MM.1S (cell line): ENCODE measurements around the gene LTB4R.

Experiments
- DNase-seq: peaks from one replicate; pipeline ENCODE4 v3.0.0-alpha.2; 2015
- H2AFZ ChIP-seq: fragments of 300-600 bp; sonication (generic); 2 replicates; pipeline ENCODE4 v1.6.0; 2016; ENCODE audit warnings: antibody characterized with exemption, low read length
- H3F3A ChIP-seq: fragments of 300-600 bp; sonication (generic); 2 replicates; pipeline ENCODE4 v1.6.1; 2016; ENCODE audit warnings: mild to moderate bottlenecking, antibody characterized with exemption, low read length, moderate library complexity, mixed read lengths; ENCODE audit not compliant: insufficient read depth
- H3K27ac ChIP-seq: fragments of 300-600 bp; sonication (generic); 2 replicates; pipeline ENCODE4 v1.5.1; 2016; ENCODE audit warnings: mild to moderate bottlenecking, low read length
- H3K27me3 ChIP-seq: fragments of 300-600 bp; sonication (generic); replicated peaks from 2 replicates; pipeline ENCODE4 v1.6.0; 2016; ENCODE audit warnings: low read length; ENCODE audit not compliant: insufficient read depth
- H3K36me3 ChIP-seq: fragments of 300-600 bp; sonication (generic); replicated peaks from 2 replicates; pipeline ENCODE4 v1.6.1; 2016; ENCODE audit warnings: mild to moderate bottlenecking, low read length, mixed read lengths; ENCODE audit not compliant: insufficient read depth
- H3K4me1 ChIP-seq: fragments of 300-600 bp; sonication (generic); 2 replicates; pipeline ENCODE4 v1.6.1; 2016; ENCODE audit warnings: low read length, mixed read lengths
- H3K4me2 ChIP-seq: fragments of 300-600 bp; sonication (generic); 2 replicates; pipeline ENCODE4 v1.6.0; 2016; ENCODE audit warnings: low read depth, low read length
- H3K4me3 ChIP-seq: fragments of 300-600 bp; sonication (generic); 2 replicates; pipeline ENCODE4 v1.5.1; 2016; ENCODE audit warnings: low read length, mixed read lengths
- H3K79me2 ChIP-seq: fragments of 300-600 bp; sonication (generic); 2 replicates; pipeline ENCODE4 v1.6.1; 2016; ENCODE audit warnings: mixed run types, low read length, mixed read lengths
- H3K9ac ChIP-seq: fragments of 300-600 bp; sonication (generic); 2 replicates; pipeline ENCODE4 v1.6.1; 2016; ENCODE audit warnings: low read length, mixed read lengths
- H3K9me2 ChIP-seq: fragments of 300-600 bp; sonication (generic); replicated peaks from 2 replicates; pipeline ENCODE4 v1.6.1; 2016; ENCODE audit warnings: mild to moderate bottlenecking, low read length, mixed read lengths; ENCODE audit not compliant: insufficient read depth
- H3K9me3 ChIP-seq: fragments of 300-600 bp; sonication (generic); replicated peaks from 2 replicates; pipeline ENCODE4 v1.6.1; 2016; ENCODE audit warnings: mild to moderate bottlenecking, low read length, mixed read lengths; ENCODE audit not compliant: insufficient read depth
- H4K20me1 ChIP-seq: fragments of 300-600 bp; sonication (generic); 2 replicates; pipeline ENCODE4 v1.6.1; 2016; ENCODE audit warnings: mild to moderate bottlenecking, low read length, moderate library complexity, mixed read lengths; ENCODE audit not compliant: insufficient read depth
- EZH2 ChIP-seq: fragments of 300-600 bp; sonication (generic); optimal IDR thresholded peaks from 2 replicates; pipeline ENCODE3; 2017; ENCODE audit warnings: low read depth, mild to moderate bottlenecking, antibody characterized with exemption, low read length, mixed read lengths
- EZH2phosphoT487 ChIP-seq: fragments of 300-600 bp; sonication (generic); IDR thresholded peaks from 2 replicates; pipeline ENCODE4 v1.6.1; 2018; ENCODE audit warnings: antibody characterized with exemption, low read length
- TF ChIP-seq, protein P1 (sequence below): fragments of 300-600 bp; sonication (generic); IDR thresholded peaks from 2 replicates; pipeline ENCODE4 v1.5.1; 2016; ENCODE audit warnings: antibody characterized with exemption, low read length, mixed read lengths

LTB4R gene

DNA sequence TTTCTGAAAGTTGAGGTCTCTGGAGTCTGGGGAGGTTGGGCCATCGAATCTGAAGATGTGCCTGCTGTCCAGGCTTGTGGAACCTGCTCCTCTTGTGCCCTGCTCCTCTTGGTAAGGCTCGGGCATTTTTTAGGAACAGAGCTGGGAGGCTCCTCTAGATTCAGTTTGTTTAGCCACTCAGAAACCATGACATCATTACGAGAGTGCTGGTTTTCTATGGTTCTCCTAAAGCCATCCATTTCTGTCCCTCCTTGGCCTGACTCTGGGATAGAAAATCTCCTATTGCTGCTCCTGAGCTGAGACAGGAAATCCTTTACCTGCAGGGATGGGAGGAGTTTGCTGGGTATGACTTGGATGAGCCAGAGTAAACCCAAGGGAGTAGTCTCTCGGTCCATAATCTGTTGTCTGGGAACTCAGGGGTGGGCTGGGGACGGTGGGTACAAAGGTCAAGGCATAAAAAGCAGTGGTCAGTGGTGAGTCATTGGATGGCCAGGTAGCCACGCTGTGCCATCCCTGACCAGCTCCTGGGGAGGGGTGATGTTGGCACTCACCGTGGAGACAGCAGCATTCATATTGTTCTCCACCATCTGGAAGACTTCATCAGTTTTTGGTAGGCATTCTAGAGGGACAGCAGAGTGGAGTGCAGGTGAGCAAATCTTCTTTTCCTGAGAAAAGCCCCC is 26.0 kb downstream of the LTB4R start:
- Histone ChIP-seq H3K79me2 (no peaks in the 10 kb centered on the region), H3K9me3 (no peaks in the 10 kb centered on the region), H2AFZ (no peak overlapping the region), H3K36me3 (no peaks in the 10 kb centered on the region), H3K4me1 (0 out of 2 replicates have a peak, but pooled peaks cover 3% of the 10 kb centered on the region), H3K9ac (no peak overlapping the region), H3K9me2 (no peaks in the 10 kb centered on the region), H3F3A (no peaks in the 10 kb centered on the region), H3K27me3 (no peaks in the 10 kb centered on the region), H3K27ac (no peak overlapping the region), H3K4me3 (no peak overlapping the region), H4K20me1 (no peaks in the 10 kb centered on the region), H3K4me2 (no peak overlapping the region)
- no peak for DNase-seq
- TF ChIP-seq EZH2phosphoT487 (no peak), EZH2 (no peak)
- TF ChIP-seq, protein P1, sequence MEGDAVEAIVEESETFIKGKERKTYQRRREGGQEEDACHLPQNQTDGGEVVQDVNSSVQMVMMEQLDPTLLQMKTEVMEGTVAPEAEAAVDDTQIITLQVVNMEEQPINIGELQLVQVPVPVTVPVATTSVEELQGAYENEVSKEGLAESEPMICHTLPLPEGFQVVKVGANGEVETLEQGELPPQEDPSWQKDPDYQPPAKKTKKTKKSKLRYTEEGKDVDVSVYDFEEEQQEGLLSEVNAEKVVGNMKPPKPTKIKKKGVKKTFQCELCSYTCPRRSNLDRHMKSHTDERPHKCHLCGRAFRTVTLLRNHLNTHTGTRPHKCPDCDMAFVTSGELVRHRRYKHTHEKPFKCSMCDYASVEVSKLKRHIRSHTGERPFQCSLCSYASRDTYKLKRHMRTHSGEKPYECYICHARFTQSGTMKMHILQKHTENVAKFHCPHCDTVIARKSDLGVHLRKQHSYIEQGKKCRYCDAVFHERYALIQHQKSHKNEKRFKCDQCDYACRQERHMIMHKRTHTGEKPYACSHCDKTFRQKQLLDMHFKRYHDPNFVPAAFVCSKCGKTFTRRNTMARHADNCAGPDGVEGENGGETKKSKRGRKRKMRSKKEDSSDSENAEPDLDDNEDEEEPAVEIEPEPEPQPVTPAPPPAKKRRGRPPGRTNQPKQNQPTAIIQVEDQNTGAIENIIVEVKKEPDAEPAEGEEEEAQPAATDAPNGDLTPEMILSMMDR = no peak

DNA sequence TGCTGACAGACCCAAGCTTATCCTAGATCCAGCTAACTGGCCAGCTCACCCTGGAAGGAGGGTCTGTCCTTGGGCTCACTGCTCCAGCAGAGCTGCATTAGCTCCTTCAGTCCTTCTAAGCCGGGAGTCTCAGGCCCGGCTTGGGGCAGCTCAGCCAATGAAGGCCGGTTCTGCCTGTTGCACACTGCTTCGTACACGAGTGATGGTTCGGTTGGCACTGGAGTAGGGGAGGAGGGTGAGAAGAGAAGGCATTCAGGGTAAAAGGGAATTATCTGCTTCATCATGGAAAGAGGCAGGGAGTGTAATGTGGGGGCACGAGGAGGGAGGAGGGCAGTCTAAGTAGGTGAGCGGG is 26.5 kb downstream of the LTB4R start:
- 0 out of 2 replicates have a peak, but pooled peaks cover under 1% of the 10 kb centered on the region for H3K4me1 ChIP-seq
- no peak overlapping the region for H2AFZ ChIP-seq
- H3K4me2 ChIP-seq = no peak overlapping the region
- H4K20me1 ChIP-seq = no peaks in the 10 kb centered on the region
- H3K4me3 ChIP-seq = no peak overlapping the region
- no peaks in the 10 kb centered on the region for H3K9me3 ChIP-seq
- no peak overlapping the region for H3K27ac ChIP-seq
- H3F3A ChIP-seq = no peaks in the 10 kb centered on the region
- no peaks in the 10 kb centered on the region for H3K27me3 ChIP-seq
- no peaks in the 10 kb centered on the region for H3K36me3 ChIP-seq
- no peak overlapping the region for H3K9ac ChIP-seq
- no peaks in the 10 kb centered on the region for H3K9me2 ChIP-seq
- TF ChIP-seq, protein P1 = no peak
- TF ChIP-seq EZH2phosphoT487 (no peak), EZH2 (no peak)
- H3K79me2 ChIP-seq = no peaks in the 10 kb centered on the region
- DNase-seq = no peak

DNA sequence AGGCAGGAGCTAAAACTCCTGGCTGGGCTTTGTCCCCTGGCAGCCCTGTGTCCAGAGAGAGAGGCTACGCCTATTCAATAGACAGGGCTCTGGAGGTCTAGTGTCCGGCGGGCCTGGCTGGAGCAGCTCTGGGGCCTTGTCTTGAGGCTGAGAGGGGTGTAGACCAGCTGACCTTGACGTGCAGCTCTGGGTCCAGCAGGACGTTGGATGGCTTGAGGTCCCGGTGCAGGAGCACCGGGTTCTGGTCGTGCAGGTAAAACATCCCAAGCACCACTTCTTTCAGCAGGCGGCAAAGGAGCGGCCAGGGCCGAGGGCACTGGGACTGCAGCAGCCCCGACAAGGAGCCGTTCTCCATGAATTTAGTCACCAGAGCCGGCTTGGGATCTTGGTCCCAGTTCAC is 27.5 kb downstream of the LTB4R start:
- H3K4me1 ChIP-seq = no peaks in the 10 kb centered on the region
- H3K36me3 ChIP-seq = no peaks in the 10 kb centered on the region
- no peak overlapping the region for H3K27ac ChIP-seq
- peak overlapping the region; percentile 79; the same call in 1 of the 2 replicates for H3K4me2 ChIP-seq
- no peak for TF ChIP-seq EZH2
- no peaks in the 10 kb centered on the region for H3K9me3 ChIP-seq
- H3F3A ChIP-seq = no peaks in the 10 kb centered on the region
- no peak overlapping the region for H3K9ac ChIP-seq
- no peak overlapping the region for H2AFZ ChIP-seq
- H3K79me2 ChIP-seq = no peaks in the 10 kb centered on the region
- no peaks in the 10 kb centered on the region for H4K20me1 ChIP-seq
- H3K9me2 ChIP-seq = no peaks in the 10 kb centered on the region
- no peaks in the 10 kb centered on the region for H3K27me3 ChIP-seq
- H3K4me3 ChIP-seq = no peak overlapping the region
- DNase-seq = no peak
